Measurements from ENCODE around the gene PIGZ.
"Not testable (repeated sequence)": the region's sequence is repeated elsewhere in the genome, so short reads cannot be mapped to it uniquely, and the experiment has no call there.

PIGZ gene

DNA sequence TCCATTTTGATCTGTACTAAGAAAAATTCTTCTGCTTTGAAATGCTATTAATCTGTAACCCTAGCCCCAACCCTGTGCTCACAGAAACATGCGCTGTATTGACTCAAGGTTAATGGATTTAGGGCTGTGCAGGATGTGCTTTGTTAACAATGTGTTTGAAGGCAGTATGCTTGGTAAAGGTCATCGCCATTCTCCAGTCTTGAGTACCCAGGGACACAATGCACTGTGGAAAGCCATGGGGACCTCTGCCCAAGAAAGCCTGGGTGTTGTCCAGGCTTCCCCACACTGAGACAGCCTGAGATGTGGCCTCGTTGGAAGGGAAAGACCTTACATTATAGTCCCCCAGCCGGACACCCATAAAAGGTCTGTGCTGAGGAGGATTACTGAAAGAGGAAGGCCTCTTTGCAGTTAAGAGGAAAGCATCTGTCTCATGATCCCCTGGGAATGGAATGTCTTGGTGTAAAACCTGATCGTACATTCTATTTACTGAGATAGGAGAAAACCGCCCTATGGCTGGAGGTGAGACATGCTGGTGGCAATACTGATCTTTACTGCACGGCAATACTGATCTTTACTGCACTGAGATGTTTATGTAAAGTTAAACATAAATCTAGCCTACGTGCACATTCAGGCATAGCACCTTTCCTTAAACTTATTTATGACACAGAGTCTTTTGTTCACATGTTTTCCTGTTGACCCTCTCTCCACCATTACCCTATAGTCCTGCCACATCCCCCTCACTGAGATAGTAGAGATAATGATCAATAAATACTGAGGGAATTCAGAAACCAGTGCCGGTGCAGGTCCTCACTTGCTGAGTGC lies 6.3 kb downstream of the PIGZ start:
- in situ Hi-C loops (cut with MboI; ENCODE audit: low sequenced_read_pairs): no loop called here

DNA sequence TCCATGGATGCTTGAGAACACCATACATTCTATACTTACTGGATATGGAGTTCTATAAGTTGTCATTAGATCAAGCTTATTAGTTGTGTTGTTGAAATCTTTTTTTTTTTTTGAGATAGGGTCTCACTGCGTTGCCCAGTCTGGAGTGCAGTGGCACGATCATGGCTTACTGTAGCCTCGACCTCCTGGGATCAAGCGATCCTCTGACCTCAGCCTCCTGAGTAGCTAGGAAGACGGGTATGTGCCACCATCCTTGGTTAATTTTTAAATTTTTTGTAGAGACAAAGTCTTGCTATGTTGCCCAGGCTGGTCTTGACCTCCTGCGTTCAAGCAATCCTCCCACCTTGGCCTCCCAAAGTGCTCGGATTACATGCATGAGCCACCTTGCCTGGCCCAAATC lies 13.8 kb downstream of the PIGZ start:
- in situ Hi-C loops (cut with MboI; ENCODE audit: low sequenced_read_pairs): no loop called here

DNA sequence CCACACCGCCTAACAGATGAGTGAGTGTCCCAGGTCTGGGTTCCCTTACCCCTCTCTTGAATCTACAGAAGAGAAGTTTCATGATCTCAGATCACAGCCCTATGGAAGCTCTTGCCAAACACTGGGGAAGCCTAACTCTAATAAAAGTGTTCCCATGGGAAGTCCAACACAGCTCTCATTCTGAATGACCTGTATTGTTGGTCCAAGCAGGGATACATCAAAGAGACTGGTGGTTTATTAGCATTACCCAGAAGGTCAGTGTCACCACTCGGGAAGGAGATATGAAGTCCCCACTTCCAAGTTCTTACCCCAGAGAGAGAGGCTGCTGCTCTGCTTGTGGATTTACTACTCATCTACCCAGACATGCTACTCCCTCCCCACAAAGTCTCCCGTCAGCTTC lies 17.3 kb downstream of the PIGZ start:
- in situ Hi-C loops (cut with MboI; ENCODE audit: low sequenced_read_pairs): no loop called here

DNA sequence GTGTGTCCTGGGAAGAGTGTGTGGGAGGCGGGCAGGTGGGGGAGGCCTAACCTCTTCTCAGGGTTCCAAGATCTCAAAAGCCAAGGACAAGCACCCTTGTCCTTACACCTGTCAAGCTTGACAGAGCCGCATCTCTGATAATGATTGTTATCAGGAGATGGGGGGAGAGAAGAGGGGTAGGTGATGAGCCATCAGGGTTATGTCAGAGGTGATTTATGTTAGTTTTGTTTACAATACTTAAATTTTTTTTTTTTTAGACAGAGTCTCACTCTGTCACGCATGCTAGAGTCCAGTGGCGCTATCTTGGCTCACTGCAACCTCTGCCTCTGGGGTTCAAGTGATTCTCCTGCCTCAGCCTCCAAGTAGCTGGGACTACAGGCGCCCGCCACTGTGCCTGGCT lies 18.9 kb downstream of the PIGZ start:
- in situ Hi-C loops (cut with MboI; ENCODE audit: low sequenced_read_pairs): no loop called here

DNA sequence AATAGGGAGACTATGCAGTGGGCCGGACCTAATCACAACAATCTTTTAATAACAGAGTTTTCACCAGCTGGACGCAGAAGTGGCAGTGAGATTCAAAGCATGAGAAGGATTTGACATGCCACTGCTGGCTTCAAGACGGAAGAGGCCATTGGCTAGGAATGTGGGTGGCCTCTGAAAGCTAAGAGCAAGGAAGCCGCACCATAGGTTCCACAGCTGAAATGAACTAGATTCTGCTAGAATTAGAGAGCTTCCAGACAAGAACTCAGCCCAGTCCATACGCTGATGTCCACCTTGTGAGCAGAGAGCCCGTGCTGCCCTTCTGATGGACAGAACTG lies 19.4 kb downstream of the PIGZ start:
- in situ Hi-C loops (cut with MboI; ENCODE audit: low sequenced_read_pairs): no loop called here

DNA sequence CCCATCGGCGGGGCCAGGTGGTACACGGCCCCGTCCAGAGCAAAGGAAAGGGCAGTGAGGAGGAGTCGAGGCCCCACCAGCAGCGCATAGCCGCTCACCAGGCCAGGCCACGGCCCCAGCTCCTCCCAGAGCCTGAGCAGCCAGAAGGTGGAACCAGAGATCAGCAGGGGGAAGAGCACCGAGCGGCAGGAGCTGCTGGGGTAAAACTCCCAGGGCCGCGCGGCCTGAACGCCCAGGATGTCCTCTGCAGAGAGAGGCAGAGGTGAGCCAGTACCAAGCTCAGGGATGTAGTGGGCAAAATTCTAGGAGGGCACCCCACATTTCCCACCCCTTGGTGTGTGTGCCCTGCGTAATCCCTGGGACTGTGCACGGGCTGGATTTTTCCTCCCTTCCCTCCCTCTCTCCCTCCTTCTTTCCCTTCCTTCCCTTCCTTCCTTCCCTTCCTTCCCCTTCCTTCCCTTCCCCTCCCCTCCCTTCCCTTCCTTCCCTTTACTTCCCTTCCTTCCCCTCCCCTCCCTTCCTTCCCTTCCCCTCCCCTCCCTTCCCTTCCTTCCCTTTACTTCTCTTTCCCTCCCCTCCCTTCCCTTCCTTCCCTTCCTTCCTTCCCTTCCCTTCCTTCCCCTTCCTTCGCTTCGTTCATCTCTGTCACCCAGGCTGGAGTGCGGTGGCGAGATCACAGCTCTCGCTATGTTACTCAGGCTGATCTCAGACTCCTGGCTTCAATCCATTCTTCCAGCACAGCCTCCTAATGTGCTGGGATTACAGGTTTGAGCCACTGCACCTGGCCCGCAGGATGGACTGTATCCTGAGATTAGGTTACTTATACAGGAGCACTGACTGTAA lies 20.0 kb downstream of the PIGZ start:
- in situ Hi-C loops (cut with MboI; ENCODE audit: low sequenced_read_pairs): no loop called here

DNA sequence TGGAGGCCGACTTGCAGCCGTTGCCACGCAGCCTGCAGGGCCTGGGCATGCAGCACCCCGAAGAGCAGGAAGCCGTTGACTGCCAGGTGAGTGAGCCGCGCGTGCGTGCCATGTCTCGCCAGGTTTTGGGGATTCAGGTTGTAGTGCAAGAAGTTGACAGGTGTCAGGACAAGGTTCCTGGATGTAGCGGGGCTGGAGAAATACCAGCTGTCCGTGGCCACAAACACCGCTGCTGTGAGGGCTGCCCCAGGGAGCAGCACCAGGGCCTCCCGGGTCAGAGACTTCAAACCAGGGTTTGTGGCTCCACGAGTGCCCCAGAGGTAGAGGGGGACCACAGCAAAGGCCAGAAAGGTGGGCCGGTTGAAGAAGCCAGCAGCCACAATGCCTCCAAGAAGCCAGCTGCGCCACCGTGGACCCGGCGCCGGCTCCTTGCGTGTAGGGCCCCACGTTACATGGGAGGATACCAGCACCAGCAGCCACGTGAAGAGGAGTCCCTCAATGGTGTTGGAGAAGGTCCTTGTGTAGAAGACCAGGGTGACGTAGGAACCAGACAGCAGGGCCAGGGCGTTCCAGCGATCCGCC lies 20.7 kb downstream of the PIGZ start:
- in situ Hi-C loops (cut with MboI; ENCODE audit: low sequenced_read_pairs): no loop called here

DNA sequence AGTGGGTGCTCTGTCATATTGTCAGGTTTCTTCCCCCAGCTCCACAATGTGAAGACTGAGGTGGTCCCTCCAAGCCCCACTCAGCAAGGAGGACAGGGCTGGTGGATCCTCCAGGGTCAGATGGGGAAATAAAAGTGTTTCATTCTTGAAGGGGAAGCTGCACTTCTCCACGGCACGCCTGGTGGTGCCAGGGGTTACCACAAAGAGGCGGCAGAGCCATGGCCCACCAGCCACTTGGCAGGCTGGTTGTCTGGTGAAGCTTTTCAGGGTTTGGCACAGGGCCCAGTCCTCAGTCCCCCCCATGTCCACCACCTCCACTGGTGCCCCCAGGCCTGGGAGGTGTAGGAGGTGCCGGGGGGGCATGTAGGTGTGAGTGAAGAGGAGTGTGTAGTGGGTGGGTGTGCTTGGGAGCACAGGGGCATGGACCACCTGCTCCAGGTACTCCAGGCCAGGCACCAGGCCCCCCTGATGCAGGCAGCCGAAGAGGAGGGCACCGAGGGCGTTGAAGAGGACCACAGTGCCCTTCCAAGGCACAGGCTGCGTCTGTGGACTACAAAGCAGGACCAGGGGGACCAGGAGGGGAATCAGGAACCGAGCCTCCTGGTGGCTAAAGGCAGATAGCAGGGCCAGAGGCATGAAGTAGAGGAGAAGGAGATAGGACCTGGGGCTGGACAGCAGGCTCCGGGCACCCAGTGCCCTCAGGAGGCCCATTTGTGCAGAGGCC lies 21.3 kb downstream of the PIGZ start:
- in situ Hi-C loops (cut with MboI; ENCODE audit: low sequenced_read_pairs): no loop called here

DNA sequence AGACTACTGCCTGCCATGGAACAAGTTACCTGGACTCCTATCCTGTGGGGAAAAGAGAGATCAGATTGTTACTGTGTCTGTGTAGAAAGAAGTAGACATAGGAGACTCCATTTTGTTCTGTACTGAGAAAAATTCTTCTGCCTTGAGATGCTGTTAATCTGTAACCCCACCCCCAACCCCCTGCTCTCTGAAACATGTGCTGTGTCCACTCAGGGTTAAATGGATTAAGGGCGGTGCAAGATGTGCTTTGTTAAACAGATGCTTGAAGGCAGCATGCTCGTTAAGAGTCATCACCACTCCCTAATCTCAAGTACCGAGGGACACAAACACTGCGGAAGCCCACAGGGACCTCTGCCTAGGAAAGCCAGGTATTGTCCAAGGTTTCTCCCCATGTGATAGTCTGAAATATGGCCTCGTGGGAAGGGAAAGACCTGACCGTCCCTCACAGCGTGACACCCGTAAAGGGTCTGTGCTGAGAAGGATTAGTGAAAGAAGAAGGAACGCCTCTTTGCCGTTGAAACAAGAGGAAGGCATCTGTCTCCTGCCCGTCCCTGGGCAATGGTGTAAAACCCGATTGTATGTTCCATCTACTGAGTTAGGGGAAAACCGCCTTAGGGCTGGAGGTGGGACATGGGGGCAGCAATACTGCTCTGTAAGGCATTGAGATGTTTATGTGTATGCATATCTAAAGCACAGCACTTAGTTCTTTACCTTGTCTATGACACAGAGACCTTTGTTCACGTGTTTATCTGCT lies 24.4 kb downstream of the PIGZ start:
- in situ Hi-C loops (cut with MboI; ENCODE audit: low sequenced_read_pairs): not testable (repeated sequence)

DNA sequence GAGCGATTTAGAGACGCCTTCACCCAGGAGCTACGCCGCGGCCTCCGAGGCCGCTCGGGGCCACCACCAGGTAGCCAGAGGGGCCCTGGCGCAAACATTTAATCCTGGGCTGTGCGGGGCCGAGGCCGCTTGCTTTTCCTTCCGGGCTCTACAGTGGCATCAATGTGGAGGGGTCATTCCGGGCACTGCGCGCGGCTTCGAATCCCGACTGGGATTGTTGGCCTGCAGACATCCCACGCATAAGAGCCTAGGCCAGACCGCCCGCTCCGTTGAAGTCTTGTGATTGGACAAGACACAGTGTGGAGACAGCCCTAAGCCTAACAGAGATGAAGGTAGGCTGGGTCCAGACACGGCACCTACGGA lies 25.7 kb downstream of the PIGZ start:
- in situ Hi-C loops (cut with MboI; ENCODE audit: low sequenced_read_pairs): no loop called here

DNA sequence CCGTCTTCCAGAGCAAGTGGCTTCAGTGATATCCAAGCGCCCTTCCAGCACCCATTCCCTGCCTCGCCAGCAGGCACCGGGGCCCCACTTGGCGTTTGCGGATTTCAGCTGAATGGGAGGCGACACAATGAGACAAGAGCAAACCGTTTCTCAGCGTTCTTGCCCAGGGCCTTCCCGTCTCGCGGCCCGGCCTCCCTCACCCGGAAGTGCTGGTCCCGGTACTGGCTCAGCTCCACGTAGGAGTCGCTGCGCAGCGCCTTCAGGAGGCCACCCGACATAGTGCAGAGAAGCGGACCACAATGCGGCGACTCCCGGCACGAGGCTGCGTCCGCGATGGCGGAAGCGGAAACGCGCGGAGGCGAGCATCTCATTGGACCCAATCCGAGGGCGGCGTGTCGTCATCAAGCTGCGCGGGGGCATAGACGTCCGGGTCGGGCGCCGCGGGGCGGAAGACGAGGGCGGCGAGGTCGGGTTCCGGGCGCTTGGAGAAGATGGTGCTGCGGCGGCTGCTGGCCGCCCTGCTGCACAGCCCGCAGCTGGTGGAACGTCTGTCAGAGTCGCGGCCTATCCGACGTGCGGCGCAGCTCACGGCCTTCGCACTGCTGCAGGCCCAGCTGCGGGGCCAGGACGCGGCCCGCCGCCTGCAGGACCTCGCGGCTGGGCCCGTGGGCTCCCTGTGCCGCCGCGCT lies 26.3 kb downstream of the PIGZ start, which contains the start of gene NCBP2:
Gene NCBP2 (minus strand): TSS at position 303 of the 689 bp plus-strand sequence. CDS start 25 bp downstream, at position 278.
- in situ Hi-C loops (cut with MboI; ENCODE audit: low sequenced_read_pairs): no loop called here

DNA sequence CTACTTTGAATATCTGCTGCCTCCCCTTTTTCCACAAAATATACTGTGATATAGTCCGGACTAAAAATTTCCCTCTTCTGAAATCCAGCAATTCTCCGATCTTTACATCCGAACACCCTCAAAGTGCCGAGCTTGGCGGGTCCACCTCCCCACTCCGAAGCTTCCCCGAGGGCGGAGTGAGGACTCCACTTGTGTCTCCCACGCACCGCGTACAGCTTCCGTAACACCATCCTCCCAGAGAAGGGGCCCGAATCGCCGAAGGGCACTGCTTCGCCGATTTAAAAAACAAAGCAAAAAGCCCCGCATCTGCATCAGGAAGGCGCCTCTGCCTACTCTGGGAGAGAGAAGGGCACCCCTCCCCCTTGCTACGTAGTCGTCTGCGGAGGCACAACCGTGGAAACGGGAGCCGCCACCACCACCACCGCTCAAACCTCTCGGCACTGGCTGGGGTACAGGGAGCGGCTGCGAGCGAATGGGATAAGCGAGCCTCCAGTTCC lies 26.9 kb downstream of the PIGZ start:
- in situ Hi-C loops (cut with MboI; ENCODE audit: low sequenced_read_pairs): no loop called here

DNA sequence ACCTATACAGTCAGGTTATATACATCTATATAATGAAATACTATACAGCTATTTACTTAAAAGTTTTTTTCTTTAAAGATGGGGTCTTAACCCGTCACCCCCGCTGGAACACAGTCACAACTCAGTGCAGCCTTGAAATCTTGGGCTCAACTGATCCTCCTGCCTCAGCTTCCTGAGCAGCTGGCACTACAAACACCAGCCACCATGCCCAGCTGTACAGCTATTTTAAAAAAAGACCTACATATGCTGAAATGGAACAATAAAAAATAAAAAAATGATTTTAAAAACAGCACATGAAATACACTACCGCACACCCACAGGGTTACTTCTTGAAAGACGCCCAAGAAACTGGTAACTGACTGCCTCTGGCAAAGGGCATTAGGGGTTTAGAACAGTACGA lies 30.1 kb downstream of the PIGZ start:
- in situ Hi-C loops (cut with MboI; ENCODE audit: low sequenced_read_pairs): no loop called here

DNA sequence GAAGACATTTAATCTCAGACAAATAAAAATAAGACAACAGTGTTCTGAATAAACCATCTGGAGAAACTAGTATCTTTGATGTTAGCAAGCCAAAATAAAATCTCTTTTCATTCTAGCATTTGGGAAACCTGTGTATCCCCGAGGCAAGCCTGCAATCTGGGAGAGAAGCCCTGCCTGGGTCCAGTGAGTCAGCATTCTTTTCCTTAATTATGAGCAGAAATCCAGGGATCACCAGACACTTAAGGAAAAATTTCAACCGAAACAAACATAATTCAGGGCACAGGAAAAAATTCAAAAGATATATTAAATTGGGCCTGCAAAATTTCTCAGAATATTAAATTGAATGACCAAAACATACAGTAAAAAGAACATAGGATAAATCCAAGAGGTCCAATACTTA lies 30.5 kb downstream of the PIGZ start:
- in situ Hi-C loops (cut with MboI; ENCODE audit: low sequenced_read_pairs): no loop called here

DNA sequence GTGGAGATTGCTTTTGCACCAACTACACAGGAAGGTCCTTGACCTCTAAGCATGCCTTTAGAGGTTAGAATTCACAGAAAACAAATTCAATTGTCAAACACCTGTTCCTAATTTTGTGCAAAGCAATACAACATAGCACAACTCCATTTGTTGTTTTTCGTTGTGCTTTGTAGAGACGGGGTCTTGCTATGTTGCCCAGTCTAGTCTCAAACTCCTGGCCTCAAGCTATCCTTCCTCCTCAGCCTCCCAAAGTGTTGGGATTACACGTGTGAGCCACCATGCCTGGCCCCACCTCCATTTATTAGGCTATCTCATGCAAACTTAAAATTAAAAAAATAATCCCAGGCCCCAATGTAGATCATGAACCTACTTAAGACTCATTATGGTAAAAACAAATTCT lies 32.3 kb downstream of the PIGZ start:
- in situ Hi-C loops (cut with MboI; ENCODE audit: low sequenced_read_pairs): no loop called here

DNA sequence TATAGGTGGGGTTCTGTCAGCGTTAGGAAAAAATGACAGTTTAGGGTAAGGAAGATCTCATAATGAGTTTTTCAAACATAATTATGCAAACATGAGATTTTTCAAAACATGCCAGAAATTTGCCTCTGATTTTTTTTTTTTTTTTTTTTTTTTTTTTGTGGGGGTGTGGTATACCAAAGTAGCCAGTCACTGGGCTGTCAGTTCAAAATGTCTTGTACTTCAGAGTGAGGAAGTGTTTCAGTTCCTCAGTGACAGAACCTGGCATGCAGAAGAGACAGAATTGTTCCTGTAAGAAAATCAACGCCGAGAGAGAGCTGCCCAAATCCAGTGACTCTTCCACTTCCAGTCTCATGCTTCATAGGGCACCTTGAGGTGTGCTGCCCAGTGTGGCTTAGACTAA lies 36.0 kb downstream of the PIGZ start:
- in situ Hi-C loops (cut with MboI; ENCODE audit: low sequenced_read_pairs): no loop called here

DNA sequence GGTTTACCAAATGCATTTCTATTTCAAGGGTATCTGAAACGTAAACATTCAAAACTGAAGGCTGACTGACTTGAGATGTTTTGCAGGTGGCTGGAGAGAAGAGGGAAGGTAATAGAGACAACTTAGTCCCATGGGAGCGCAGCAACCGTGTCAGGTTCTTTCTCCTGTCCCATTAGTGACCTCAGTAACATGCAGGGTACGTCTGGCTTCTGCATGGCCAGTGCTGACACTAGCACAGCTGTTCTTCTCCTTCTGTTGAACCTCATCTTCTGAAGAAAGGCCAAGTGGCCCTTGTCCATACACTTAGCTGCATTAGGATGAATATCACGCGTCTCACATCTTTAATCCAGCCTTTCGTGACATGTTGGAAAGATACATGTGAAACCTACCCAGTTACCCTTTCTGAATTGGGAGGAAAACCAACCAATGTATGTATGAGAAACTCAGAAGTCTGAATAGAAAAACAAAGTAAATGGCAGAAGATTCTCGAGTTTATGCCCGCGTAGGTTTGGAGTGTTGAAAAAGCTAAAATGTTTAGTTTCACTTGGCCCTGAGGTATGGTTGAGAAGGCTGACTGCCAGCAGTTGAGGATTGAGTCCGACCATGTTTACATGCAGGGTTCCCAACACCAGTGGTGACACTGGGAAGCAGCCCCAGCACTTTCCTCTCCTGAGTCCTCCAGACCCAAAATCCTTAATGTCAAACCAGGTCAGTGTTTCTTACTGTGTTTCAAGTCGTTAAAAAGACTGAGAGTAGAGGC lies 36.6 kb downstream of the PIGZ start:
- in situ Hi-C loops (cut with MboI; ENCODE audit: low sequenced_read_pairs): no loop called here

DNA sequence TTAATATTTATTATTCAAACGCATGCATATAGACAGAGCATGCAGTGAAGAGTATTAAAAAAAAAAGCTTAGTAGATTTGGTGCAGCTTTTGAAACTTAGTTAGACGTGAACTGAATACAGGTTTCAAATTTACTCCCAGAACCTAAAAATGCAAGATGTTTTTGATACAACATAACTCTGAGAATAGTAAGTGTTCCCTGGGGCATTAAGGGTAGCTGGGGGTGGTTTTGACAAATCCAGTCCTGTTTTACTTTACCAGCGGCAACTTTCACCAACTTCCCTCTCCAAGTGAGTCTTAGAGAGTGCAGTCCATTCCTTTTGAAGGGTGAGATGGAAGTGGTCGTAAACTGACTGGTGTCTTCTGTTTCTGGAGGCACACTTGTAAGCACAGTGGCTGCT lies 37.5 kb downstream of the PIGZ start:
- in situ Hi-C loops (cut with MboI; ENCODE audit: low sequenced_read_pairs): no loop called here
